Sigmoid colon (tissue), 7 donors: ENCODE measurements around the gene DACT2. TPM values are rescaled to one million over a fixed set of nuclear protein-coding genes. Genes with fewer than 3 reads are reported as not detected.

Experiments used
- DNase-seq: peaks from one replicate; pipeline ENCODE4 v3.0.0-alpha.2; 2019
- H3K27ac ChIP-seq, 4 donors: fragments of 200-600 bp; sonication (generic); one replicate each; pipeline ENCODE4 v1.5.1; 2016 to 2019; ENCODE audit warnings: mild to moderate bottlenecking in 1 of 4
- H3K27me3 ChIP-seq, 3 donors: fragments of 200-600 bp; sonication (generic); one replicate each; pipeline ENCODE4 v1.5.1; 2019; ENCODE audit warnings: mild to moderate bottlenecking in 1 of 3
- H3K36me3 ChIP-seq, 4 donors: fragments of 200-600 bp; sonication (generic); one replicate each; pipeline ENCODE4 v1.5.1; 2016 to 2019
- H3K4me1 ChIP-seq, 4 donors: fragments of 200-600 bp; sonication (generic); one replicate each; pipeline ENCODE4 v1.5.1; 2017 to 2019
- H3K4me3 ChIP-seq, 4 donors: fragments of 200-600 bp; sonication (generic); one replicate each; pipeline ENCODE4 v1.5.1; 2017 to 2019; ENCODE audit warnings: mild to moderate bottlenecking in 2 of 4, moderate library complexity in 1 of 4
- H3K9me3 ChIP-seq, 4 donors: fragments of 200-600 bp in 3 of 4; sonication (generic) in 3 of 4; one replicate each; pipeline versions ENCODE4 v1.5.1 to v1.6.1; 2013 to 2019
- EP300 ChIP-seq, 4 donors: sonication (generic); formaldehyde crosslinking; IDR thresholded peaks; one replicate each; pipeline ENCODE4 v1.6.1; 2017; ENCODE audit warnings: antibody characterized with exemption in 4 of 4
- POLR2A ChIP-seq, 2 donors: fragments of 450-650 bp; IDR thresholded peaks; one replicate each; pipeline ENCODE4 v1.6.1; 2016; ENCODE audit warnings: antibody characterized with exemption in 2 of 2, mild to moderate bottlenecking in 2 of 2, moderate library complexity in 2 of 2
- POLR2AphosphoS5 ChIP-seq, 4 donors: sonication (generic); formaldehyde crosslinking; IDR thresholded peaks; one replicate each; pipeline ENCODE4 v1.6.1; 2017; ENCODE audit warnings: antibody characterized with exemption in 4 of 4
- WGBS, 2 donors: extraction: QIAGEN DNeasy Blood & Tissue Kit; methylation state at CpG; one replicate each; pipeline ENCODE4 v1.1.7; 2013; 5-methylcytosine and 5-hydroxymethylcytosine counted together
- intact Hi-C: fragments of 100-400 bp; cut with DNase I; formaldehyde crosslinking; loops from one replicate; pipeline ENCODE4 v1.15.1; 2023
- polyA plus RNA-seq, 3 donors: library from polyadenylated mRNA; stranded (reverse); fragments of 200-250 nt; gene quantifications; one replicate each; pipeline ENCODE4 v1.2.3, GENCODE V29; 2013
- total RNA-seq, 4 donors: library from RNA; depleted of rRNA; stranded (reverse); fragments of >200 nt; gene quantifications; one replicate each; pipeline ENCODE4 v1.1.0, GENCODE V29; 2016
- TF ChIP-seq, protein P1 (sequence below), 4 experiments: fragments of 450-650 bp in 3 of 4; fragments of 200-600 bp in 1 of 4; IDR thresholded peaks; one replicate each; pipeline ENCODE4 v1.5.1; 2016 to 2019; ENCODE audit warnings: antibody characterized with exemption in 4 of 4, mild to moderate bottlenecking in 3 of 4, moderate library complexity in 2 of 4
- donor health status: healthy with polysubstance abuse.
- donor health status: Bipolar disorder and iron deficiency.
- donor health status: healthy.

Gene DACT2
- total and polyA plus RNA-seq, 7 donors, result 0.16 to 1.1 (median 0.60) TPM

DNA sequence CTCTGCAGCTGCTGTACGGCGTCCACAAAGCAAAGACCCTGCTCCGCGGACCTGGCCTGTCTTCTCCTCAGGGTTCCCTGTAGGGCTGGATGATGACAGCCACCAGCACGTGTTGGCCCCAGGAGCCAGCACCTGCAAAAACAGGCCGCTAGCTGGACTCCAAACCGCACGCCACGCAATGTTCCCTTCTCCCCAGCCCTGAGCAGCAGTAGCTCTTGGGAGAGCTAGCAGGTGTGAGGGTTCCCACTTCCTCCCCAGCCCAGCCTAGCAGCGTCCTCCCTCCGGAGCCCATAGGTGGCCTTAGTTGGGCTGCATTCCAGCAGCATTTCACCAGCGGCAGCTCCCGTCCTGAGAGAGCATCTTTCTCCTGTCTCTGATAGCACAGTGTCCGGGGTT is 42.3 kb downstream of the DACT2 start:
- DNase-seq, result no peak
- intact Hi-C loops, result no loop called here

DNA sequence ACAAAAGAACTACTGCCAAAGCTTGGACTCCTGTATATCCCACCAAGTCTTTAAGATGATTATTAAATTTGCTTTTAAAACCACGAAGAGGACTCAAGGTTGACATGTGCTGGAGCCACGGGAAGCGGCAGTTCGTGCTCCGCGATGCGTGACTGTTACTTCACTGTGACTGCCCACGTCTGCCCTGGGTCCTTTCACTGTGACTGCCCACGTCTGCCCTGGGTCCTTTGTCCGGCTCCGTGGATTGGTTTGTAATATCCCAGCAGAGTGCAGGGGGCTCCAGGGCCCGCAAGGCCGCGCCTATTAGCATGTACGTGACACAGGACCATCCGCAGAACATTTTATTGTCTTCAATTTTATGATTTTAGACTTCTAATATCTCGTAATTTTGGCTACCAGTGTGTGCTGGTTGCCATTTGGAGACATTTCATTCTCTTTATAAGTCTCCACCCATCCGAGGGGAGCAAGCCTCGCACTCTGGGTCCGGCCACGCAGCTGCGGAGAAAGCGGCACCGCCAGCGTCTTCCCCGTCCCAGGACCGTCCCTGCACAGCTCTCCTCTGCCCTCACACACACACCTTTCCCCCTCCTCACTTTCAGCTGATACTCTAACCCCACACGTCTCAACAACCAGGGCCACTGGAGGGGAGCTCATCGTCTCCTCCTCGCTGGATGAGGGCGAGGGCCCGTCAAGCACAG is 42.9 kb downstream of the DACT2 start:
- WGBS, 2 donors, result 92 to 96% methylated on average over 32 of the region's 32 CpGs
- no peaks in the 10 kb centered on the region for H3K9me3 ChIP-seq

More for the DNA sequence above, 42.3 kb downstream of the DACT2 start:
- TF ChIP-seq POLR2AphosphoS5 (IDR thresholded peaks at IDR 0.05), result no peak
- no peak for TF ChIP-seq POLR2A (IDR thresholded peaks at IDR 0.05)
- Histone ChIP-seq H3K9me3 (no peaks in the 10 kb centered on the region), H3K4me1 (no peaks in the 10 kb centered on the region), H3K4me3 (no peak overlapping the region), H3K36me3 (no peaks in the 10 kb centered on the region), H3K27ac (no peak overlapping the region), H3K27me3 (peaks cover 0 to 3% (median 0%) of the 10 kb centered on the region in 3 donors)
- WGBS, 2 donors, result 88 to 91% methylated on average over 14 of the region's 14 CpGs

DNA sequence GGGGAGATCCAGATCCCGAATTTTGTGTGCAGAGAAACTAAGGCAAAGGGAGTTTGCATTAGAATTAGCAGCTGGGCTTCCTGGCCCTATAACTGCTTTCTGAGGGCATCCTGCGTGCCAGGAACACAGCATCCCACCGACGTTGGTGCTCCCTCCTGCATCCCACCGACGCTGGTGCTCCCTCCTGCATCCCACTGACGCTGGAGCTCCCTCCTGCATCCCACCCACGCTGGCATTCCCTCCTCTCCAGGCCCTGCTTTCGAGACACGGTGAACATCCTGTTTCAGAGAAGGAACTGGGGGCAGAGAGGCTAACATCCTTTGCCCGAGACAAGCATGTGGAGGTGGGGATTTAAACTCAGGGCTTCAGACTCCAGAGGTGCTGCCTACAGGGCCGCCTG is 44.4 kb downstream of the DACT2 start:
- intact Hi-C loops, result no loop called here

More for the DNA sequence above, 42.9 kb downstream of the DACT2 start:
- no peaks in the 10 kb centered on the region for H3K4me1 ChIP-seq
- peaks cover 0 to 3% (median 0%) of the 10 kb centered on the region in 3 donors for H3K27me3 ChIP-seq
- H3K36me3 ChIP-seq, result no peaks in the 10 kb centered on the region
- TF ChIP-seq POLR2A (IDR thresholded peaks at IDR 0.05) (no peak), POLR2AphosphoS5 (IDR thresholded peaks at IDR 0.05) (no peak), EP300 (IDR thresholded peaks at IDR 0.05) (no peak)
- TF ChIP-seq, protein P1, sequence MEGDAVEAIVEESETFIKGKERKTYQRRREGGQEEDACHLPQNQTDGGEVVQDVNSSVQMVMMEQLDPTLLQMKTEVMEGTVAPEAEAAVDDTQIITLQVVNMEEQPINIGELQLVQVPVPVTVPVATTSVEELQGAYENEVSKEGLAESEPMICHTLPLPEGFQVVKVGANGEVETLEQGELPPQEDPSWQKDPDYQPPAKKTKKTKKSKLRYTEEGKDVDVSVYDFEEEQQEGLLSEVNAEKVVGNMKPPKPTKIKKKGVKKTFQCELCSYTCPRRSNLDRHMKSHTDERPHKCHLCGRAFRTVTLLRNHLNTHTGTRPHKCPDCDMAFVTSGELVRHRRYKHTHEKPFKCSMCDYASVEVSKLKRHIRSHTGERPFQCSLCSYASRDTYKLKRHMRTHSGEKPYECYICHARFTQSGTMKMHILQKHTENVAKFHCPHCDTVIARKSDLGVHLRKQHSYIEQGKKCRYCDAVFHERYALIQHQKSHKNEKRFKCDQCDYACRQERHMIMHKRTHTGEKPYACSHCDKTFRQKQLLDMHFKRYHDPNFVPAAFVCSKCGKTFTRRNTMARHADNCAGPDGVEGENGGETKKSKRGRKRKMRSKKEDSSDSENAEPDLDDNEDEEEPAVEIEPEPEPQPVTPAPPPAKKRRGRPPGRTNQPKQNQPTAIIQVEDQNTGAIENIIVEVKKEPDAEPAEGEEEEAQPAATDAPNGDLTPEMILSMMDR (IDR thresholded peaks at IDR 0.05), result no peak
- intact Hi-C loops, result no loop called here
- no peak overlapping the region for H3K27ac ChIP-seq
- H3K4me3 ChIP-seq, result no peak overlapping the region
- no peak for DNase-seq

DNA sequence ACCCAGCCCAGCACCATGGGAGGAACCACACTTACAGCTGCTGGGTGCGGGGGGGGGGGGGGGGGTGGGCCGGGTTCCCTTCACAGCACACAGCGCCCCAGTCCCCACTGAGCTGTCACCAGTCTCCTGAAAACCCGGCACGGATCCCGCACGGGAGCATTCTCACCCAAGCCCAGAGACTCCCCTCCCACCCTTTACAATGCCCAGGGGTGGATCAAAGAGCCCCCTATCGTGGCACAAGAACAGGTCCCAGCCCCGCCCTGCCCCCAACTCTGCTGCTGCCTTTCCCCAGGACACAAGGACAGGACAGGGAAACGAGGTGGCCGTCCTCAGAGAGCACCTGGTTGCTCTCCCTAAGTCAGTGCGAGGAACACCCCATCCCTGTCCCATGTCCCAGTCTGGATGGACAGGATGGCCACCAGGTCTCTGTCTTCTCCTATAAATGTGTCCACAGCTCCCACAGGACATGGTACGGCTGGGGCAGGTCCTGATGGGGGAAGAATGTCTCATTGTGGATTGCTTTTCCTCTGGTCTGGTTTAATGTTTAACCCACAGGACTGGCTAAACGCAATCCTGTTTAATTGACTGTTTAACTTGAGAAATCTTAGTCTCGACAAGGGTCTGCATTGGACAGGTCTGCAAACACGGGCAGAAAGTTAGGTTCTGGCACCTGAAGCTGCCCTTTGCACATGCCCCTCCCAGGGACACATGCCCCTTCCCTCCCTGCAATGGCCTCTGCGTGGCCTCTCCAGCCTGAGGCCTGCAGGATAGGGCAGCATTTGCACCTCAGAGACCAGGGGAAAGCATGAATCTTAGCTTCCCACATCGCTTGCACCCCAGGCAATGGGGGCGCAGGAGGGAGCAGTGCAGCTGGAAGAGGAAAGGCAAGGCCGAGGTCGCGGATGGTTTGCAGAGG is 45.3 kb downstream of the DACT2 start:
- no peaks in the 10 kb centered on the region for H3K36me3 ChIP-seq
- WGBS, 2 donors, result 10 to 55% methylated on average over 21 to 22 of the region's 22 CpGs
- H3K27ac ChIP-seq, result no peak overlapping the region
- H3K27me3 ChIP-seq, result peaks cover 0 to 3% (median 0%) of the 10 kb centered on the region in 3 donors
- no peak for DNase-seq
- TF ChIP-seq POLR2AphosphoS5 (IDR thresholded peaks at IDR 0.05), result no peak
- no peak for TF ChIP-seq POLR2A (IDR thresholded peaks at IDR 0.05)
- no peak for TF ChIP-seq EP300 (IDR thresholded peaks at IDR 0.05)
- TF ChIP-seq, protein P1 (IDR thresholded peaks at IDR 0.05), result no peak
- no peak overlapping the region for H3K4me3 ChIP-seq
- intact Hi-C loops, result no loop called here
- no peaks in the 10 kb centered on the region for H3K9me3 ChIP-seq
- H3K4me1 ChIP-seq, result no peaks in the 10 kb centered on the region

More for the DNA sequence above, 44.4 kb downstream of the DACT2 start:
- H3K36me3 ChIP-seq, result no peaks in the 10 kb centered on the region
- no peak overlapping the region for H3K27ac ChIP-seq
- 53 to 57% methylated on average over 12 of the region's 12 CpGs for WGBS, 2 donors
- peaks cover 0 to 3% (median 0%) of the 10 kb centered on the region in 3 donors for H3K27me3 ChIP-seq
- no peak for TF ChIP-seq POLR2AphosphoS5 (IDR thresholded peaks at IDR 0.05)
- TF ChIP-seq POLR2A (IDR thresholded peaks at IDR 0.05), result no peak
- TF ChIP-seq, protein P1 (IDR thresholded peaks at IDR 0.05), result no peak
- no peak for TF ChIP-seq EP300 (IDR thresholded peaks at IDR 0.05)
- H3K4me3 ChIP-seq, result no peak overlapping the region
- no peaks in the 10 kb centered on the region for H3K4me1 ChIP-seq
- no peaks in the 10 kb centered on the region for H3K9me3 ChIP-seq
- DNase-seq, result no peak

DNA sequence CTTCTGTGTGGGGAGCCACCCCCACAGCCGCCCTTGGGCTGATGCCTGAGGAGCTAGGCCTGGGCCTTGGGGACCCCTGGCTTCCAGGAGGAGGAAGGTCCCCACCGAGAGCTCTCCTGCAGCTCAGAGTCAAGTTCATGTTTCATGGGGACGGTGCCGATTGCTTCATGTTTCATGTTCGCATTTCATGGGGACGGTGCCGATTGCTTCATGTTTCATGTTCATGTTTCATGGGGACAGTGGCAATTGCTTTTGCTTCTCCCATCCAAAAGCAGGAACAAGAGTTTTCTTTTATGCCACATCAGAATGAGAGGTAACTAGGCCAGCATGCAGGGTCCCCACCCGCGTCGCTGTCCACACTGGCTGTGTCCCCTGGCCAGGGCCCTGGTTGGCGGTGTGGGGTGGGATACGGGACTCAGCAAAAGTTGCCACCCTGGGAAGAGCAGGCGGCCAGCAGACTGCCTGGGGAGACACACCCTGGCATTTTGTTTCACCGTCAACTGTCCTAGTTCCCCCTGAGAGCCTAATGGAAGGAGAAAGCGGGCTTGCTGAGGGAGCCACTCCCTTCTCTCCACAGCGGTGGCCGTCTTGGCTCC is 46.0 kb downstream of the DACT2 start:
- no peak for DNase-seq
- H3K27me3 ChIP-seq, result no peaks in the 10 kb centered on the region
- no peak overlapping the region for H3K4me3 ChIP-seq
- no peaks in the 10 kb centered on the region for H3K4me1 ChIP-seq
- intact Hi-C loops, result no loop called here
- TF ChIP-seq, protein P1 (IDR thresholded peaks at IDR 0.05), result no peak
- TF ChIP-seq EP300 (IDR thresholded peaks at IDR 0.05) (no peak), POLR2AphosphoS5 (IDR thresholded peaks at IDR 0.05) (no peak), POLR2A (IDR thresholded peaks at IDR 0.05) (no peak)
- no peaks in the 10 kb centered on the region for H3K9me3 ChIP-seq
- H3K27ac ChIP-seq, result no peak overlapping the region
- H3K36me3 ChIP-seq, result no peaks in the 10 kb centered on the region
- 29 to 60% methylated on average over 17 of the region's 17 CpGs for WGBS, 2 donors
